Smooth muscle cell of the brain vasculature (primary cell): Measurements from ENCODE around the gene ANKRD1.
"Not testable (repeated sequence)": the region's sequence is repeated elsewhere in the genome, so short reads cannot be mapped to it uniquely, and the experiment has no call there.

Source experiments
- DNase-seq: peaks from one replicate; pipeline ENCODE4 v3.0.0-alpha.2; 2012; ENCODE audit warnings: low read depth, low spot score

ANKRD1 gene

DNA sequence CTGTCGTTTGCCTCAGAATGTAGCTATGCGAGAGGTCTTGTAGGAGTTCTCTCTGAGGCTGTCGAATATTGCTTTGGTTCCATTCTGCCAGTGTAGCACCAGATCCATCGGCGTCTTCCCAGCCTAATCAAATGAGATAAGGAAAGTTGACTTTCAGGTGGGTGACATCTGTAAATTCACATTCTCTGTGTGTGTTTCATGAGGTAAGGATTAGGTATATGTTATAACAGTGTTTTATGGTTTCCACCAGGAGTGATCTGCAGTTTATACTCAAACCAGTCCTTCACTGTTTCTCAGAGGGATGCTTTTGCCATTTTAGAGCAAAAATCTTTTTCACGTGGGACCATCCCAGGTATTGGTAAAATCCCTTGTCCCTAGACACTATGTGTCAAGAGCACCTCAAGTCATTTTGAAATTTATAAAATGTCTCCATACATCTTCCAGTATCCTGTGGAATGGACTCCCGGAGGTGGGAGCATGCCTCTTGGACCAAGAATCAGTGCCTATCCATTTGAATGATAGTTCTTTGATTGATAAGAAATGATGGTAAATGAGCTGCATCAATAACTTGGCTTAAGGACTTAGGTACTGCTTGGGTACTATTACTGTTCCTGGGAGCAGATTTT lies 7.9 kb downstream of the ANKRD1 start:
- no peak for DNase-seq

DNA sequence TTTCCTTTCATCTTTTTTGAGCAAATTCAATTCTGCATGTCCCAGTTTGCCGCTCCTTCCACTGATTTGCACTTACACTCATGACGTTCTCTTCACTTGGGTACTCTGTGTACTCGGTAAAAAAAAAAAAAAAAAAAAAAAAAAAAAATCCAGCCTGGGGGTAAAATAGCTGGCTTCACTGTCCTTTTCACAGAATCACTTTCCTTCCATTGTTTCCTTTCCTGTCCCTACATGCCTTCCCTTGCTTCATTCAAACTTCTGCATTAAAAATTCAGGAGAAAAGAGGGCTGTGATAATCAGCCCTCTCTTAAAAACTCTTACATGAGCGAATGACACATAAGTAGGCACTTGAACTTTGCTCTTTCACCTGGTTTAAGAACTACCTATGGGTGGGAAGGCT lies 8.7 kb downstream of the ANKRD1 start:
- no peak for DNase-seq

DNA sequence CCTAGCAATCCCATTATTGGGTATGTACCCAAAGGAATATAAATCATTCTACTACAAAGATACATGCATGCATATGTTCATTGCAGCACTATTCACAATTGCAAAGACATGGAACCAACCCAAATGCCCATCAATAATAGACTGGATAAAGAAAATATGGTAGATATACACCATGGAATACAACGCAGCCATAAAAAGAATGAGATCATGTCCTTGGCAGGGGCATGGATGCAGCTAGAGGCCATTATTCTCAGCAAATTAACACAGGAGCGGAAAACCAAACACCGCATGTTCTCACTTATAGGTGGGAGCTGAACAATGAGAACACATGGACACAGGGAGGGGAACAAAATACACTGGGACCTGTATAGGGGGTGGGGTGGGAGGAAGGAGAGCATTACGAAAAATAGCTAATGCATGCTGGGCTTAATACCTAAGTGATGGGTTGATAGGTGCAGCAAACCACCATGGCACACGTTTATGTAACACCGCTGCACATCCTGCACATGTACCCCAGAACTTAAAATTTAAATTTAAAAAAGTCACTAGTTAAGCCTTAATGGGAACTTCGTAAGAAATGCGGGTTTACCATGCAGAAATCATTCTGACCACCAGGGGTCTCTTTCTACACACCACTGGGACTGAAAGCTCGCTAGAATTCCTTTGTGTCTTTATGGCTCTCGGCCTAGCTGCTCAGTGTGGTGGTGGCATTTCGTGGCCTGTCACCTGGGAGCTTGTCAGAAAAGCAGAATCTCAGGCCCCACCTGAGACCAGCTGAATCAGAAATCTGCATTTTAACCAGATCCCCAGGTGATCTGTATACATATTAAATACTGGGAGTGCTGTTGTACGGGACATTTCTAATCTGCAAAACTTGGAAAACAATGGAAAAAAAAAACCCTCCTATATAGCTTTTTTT lies 9.5 kb downstream of the ANKRD1 start:
- DNase-seq, result no peak

DNA sequence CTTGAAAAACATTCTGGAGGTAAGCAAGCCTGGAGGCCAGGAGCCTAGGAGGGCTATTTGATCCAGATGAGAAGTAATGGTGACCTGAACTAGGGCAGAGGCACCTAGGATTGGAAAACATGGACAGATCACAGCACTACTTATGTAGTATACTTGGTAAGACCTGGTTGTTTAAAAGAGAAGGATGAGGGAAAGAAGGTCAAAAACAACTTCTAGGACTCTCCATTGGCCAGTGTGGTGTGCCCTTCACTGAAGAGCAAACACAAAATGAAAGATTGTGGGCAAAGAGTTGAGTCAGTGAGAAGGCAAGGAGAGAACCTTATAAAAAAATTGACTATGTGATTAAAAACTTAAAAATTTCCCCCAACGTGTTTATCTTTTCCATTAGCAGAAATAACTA lies 14.3 kb downstream of the ANKRD1 start:
- DNase-seq, result no peak

DNA sequence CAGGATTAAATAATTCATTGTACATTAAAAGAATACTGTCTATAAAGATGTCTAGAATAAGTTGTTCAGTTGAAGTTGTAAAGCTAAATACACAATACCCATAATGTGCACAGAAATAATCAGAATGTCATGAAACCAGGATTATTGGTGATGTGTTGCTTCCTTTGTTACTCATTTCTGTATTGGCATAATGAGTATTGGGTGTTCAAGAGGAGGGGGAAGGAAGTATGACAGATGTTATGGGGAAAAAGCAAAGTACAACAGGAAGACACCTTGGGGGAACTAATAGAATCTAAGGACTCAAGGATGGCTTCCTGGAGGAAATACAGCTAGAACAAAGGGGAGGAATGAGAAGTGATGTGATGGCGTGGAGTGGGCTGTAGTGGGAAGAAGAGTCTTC lies 15.0 kb downstream of the ANKRD1 start:
- no peak for DNase-seq

DNA sequence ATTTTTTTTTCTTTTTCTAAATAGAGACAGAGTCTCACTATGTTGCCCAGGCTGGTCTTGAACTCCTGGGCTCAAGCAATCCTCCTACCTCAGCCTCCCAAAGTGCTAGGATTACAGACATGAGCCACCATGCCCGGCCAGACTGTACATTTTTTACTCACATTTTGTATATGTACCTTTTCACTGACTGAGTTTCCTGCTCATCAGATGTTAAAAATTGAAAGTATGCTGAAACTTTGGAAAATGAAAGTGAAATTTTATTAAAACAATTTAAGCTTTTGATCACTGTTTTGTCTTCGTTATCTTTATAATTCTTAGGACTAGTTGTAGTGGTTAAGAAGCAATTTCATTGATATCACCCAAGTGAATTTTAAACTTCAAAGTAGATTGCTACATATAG lies 24.0 kb downstream of the ANKRD1 start:
- not testable (repeated sequence) for DNase-seq

DNA sequence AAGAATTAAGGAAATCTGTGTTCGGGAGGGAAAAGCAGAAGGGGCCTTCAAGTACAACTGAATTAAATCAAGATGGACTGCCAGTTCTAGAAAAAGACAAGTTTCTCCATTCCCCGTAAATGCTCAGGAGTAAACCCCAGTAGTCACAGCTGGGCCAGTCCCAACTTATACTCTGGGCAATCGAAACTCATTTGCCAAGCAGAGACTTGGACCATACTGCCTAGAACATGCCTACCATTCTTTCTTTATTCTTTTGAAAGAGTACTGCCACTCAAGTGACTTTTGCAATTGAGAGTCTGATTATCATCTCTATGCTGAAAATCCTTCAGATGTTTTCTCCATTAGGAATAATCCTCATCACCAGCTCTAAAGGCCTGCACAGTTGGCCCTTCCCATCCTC lies 27.7 kb downstream of the ANKRD1 start:
- DNase-seq, result no peak

DNA sequence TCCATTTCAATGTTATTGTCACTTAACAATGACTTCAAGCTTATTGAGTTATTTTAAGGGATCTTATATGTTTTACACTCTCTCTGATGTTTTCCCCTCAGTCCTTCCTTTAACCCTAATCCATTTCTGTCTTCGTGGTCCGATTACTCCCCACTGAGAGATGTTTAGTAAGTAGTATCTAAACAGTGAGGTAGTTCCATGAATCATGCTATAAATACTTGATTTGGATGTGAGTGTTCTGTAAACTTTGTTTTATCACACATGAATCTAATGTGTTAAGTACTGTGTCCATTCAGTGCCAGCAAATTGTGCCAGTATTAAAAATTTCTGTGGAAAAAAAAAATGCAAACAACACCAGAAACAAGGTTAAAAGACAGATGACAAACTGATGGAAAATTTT lies 30.5 kb downstream of the ANKRD1 start:
- DNase-seq, result no peak

DNA sequence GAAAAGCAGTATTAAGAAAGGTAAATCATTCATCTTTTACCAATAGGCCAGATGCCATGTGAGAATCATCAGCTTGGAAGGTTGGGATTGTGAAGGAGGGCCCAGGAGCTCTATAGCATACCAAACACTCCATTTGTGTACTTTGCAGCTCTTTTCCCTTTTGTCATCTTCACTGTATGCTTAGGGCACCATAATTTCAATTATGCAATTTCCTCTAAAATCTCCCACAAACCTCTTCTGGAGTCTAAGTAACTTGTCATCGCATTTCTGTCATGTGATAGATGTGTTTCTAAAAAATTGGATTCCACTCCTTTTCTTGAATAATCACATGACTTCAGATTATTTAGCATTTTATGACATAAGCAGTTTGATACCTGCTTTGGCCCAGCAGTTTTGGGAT lies 31.3 kb downstream of the ANKRD1 start:
- DNase-seq, result no peak

DNA sequence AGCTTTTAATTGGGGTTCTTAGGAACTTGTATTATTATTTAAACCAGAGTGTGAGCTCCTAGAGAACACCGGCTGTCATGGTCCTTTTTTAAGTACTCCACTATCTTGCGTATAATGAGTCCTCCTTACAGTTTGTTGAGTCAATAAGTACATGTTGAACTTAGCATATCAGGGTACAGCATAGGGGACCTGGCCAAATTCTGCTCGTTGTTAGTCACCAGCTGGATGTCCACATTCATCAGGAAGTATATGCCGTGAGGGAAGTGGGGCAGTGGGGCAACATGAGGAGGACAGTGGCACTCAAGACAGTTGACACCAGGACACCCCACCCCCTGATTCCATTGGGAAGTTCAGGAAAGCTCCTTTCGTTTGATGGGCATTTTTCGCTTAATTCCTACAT lies 32.5 kb downstream of the ANKRD1 start:
- DNase-seq, result no peak

DNA sequence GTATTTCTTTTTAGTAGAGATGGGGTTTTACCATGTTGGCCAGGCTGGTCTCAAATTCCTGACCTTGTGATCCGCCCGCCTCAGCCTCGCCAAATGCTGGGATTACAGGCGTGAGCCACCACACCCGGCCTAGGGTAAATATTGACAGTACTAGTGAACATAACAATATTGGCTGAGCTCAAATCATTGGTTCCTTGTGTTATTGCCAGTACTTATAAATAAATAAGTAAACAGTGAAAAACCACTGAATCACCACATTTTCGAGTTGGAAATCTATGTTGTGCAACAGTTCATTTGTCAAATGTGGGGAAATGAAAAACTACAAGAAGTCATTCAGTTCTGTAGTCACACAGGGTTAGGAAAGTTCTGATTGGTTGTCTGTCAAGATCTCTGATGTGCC lies 33.3 kb downstream of the ANKRD1 start:
- DNase-seq, result no peak

DNA sequence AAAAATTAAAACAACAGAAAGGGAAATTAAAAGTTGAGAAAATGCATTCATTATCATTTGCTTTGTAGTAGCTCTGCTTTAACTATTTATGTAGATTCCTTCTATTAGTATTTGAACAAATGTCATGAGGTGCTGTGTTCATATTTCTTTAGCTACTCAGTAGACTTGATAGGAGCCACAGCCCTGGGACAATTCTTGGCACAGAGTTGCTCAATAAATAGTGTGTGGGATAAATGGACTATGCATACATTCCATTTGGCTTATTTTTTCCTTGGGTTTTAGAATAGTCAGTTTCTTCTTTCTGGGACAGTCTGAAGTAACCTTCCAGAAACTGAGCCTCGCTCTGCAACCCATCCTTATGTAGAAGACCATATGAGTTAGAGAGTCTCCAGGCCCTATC lies 35.7 kb downstream of the ANKRD1 start:
- no peak for DNase-seq

DNA sequence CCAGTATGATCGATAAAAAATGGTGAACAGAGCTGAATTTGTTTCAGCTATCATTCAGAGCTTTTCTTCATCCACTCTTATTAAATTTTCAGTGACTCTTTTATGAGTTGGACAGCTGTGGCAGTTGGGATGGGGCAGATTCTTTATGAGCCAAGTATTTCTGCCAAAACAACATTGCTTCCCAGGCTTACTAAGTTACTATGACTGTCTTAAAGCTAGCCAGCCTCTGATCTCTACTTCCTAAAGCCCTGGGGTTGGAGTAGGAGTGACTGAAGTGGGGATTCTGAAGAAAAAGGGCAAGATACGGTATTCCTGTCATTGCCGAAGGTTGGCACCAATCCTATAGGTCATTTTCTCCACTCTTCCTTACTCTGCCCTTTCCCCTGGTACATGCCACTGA lies 36.5 kb downstream of the ANKRD1 start:
- DNase-seq, result no peak

DNA sequence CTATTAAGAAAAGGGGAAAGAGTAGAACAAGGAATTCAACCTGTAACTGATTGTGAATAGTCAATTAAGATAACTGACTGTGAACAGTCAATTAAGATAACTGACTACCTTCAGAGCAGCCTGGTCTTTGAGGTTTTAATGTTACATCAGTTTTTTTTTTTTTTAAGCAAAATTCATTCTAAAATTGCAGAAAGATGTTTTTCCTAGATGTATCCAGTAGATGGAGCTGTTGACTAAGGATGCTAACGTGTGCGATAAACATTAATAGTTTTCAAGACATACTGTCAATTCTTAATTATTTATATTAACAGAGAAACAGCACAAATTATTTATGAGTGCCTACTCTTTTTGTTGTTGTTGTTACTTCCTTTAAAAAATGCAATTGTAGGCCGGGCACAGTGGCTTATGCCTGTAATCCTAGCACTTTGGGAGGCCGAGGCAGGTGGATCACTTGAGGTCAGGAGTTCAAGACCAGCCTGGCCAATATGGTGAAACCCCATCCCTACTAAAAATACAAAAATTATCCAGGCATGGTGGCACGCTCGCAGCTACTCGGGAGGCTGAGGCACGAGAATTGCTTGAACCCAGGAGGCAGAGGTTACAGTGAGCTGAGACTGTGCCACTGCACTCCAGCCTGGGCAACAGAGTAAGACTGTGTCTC lies 40.7 kb downstream of the ANKRD1 start:
- DNase-seq, result not testable (repeated sequence)

DNA sequence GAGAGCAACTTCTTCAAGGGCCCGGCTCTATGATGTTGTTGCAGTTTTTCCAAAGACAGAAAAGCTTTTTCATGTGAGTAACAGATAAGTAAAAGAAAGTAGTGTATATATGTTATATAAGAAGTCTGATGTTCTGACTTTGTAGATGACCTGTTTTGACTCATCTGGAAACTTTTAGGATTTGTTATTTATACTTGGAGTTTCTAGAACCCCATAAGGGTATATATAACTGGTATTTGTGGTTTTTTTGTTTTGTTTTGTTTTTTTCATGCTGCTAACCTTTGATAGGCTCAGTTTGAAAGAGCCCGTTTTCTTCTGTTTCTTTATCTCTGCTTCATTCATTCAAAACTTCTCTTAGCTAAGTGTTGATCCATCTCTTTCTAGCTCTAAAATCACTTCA lies 41.8 kb downstream of the ANKRD1 start:
- DNase-seq, result no peak

DNA sequence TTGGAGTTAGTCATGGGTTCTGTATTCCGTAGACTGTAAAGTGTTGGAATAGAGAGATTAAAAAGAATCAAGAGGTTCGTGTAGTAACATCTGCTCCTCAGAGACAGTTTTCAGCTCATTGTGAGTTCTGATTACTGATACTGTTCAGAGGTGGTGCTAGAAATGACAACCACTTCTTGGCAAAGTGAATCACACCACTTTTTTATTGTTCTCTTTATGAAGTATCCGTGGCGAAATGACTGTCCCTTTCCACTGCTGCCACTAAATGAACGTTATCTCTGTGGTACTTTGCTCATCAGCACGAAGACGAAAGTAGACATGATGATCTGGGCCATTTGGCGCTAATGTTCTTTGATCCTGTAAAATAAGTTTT lies 48.3 kb downstream of the ANKRD1 start:
- DNase-seq, result no peak

DNA sequence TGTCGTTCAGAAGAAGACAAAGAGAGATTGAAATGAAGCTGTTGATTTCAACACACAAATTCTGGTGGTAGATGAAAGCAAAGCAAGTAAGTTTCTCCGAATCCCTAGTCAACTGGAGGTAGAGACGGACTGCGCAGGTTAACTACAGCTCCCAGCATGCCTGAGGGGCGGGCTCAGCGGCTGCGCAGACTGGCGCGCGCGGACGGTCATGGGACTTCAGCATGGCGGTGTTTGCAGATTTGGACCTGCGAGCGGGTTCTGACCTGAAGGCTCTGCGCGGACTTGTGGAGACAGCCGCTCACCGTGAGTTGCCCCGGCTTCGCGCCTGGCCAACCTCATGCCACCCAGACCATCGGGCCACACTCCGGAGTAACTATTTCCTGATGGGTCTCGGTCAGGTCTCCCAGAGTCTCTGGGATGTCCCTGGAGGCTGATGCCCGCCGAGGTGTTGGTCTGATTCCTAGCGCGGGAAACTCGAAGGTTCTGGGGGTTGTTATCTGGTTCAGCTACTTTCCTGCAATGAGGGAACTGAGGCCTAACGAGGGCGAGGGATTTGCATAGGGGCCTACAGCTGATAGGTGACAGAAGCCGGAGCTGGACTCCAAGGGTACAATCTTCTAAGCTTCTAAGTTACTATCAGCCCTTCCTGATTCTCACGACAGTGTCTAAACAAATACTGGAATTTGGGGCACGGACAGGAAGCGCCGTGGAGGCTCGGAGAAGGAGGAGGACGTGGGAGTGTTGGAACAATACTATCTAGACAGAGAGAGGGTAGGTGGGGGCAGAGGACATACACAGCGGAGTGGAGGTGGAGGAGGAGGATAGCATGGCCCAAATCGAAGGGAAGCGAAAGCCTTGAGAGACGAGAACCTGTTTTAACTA lies 48.9 kb downstream of the ANKRD1 start, which contains the start of gene RPP30:
Gene RPP30 (plus strand): TSS at position 209 of the 882 bp plus-strand sequence. CDS start 13 bp downstream, at position 222.
- no peak for DNase-seq

DNA sequence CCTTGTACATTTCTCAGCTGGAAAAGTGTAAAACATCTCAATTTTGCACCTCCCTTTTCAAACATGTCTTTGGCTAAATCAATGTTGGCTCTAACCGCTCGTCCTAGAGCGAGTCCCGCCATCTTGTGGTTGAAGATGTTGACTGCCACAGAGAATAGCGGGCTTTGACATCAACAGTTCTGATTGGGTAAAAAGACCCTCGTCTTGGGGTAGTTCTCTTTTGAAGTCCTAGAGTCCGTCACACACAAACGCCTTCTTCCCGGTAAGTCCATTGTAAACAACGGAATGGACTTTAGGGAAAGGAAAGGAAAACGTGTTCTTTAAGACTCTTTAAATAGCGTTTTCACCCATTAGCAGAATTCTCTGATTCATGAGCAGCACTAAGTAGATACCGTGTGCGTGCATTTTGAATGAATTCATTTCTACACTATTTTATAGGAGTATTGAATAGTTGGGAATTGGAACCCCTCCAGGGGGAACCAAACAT lies 49.6 kb downstream of the ANKRD1 start:
- peak; percentile 62 for DNase-seq

DNA sequence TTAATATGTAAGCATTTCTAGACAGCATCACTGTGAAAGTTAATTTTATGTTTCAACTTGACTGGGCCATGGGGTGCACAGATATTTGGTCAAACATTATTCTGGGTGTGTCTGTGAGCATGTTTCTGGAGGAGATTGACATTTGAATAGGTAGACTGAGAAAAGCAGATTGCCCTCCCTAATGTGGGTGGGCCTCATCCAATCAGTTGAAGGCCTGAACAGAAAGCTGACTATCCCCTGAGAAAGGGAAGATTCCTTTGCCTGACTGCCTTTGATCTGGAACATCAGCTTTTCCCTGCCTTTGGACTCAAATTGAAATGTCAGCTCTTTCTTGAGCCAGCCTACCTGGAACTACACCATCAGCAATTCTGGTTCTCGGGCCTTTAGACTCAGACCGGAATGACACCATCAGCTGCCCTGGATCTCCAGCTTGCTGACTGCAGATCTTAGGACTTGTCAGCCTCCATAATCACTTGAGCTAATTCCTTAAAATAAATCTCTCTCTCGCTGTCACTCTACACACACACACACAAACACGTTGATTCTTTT lies 54.8 kb downstream of the ANKRD1 start:
- no peak for DNase-seq

DNA sequence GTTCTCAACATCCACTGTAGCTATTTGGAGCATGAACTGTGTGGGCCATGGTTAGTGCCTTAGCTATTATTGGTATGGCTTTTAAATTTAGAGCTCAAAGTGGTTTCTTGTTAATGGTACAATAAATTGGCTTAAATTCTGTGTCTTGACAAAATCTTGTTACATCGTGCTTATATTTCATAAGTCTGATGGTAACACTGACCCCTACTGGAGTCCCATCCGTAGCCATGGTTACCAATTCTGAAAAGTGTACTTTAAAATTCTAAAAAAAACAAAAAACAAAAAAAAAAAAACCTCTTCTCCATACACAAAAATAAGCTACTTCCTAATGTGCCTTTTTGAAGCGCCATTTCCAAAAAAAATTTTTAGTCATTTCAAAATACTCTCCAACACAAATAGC lies 55.5 kb downstream of the ANKRD1 start:
- DNase-seq, result no peak

DNA sequence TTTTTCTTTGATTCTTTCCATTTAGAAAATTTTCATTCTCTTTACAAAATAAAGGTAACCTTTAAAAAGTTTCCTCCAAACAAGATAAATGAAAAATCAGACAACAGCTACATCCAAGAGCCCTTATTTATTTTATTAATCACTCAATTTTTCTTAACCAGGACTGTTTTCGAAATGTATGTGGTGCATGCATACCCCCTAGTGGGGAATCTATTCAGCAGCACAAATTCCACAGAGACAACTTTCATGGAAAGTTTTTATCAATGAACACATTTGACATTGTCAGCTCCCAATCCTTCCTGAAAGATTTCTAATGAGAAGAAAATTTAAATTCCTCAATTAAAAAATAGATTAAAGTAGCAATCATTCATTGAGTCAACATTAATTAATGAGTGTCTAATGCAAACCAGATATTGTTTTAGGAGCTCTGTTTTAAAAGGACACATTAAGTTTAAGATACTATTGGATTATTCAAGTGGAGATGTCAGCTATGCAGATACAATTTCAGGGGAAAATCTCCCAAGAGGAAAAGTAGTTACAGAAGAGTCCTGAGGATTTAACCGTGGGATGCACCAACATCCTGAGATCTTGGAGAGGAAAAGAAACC lies 57.9 kb downstream of the ANKRD1 start:
- DNase-seq, result no peak
